GM23338 (cell line): Measurements from ENCODE around the gene ICA1L. TPM values are rescaled to one million over a fixed set of nuclear protein-coding genes. Genes with fewer than 3 reads are reported as not detected.

ENCODE experiments used
- ATAC-seq: fragments of 200-7000 bp; cut with Tn5 transposase; 3 replicates; pipeline ENCODE4 v1.9.1; 2020
- DNase-seq: peaks from one replicate; pipeline ENCODE4 v3.0.0-alpha.2; 2015; ENCODE audit warnings: low spot score
- H2AFZ ChIP-seq: fragments of 200-600 bp; sonication (generic); 2 replicates; pipeline ENCODE4 v1.8.0; 2016; ENCODE audit warnings: antibody characterized with exemption, mild to moderate bottlenecking, moderate library complexity
- H3F3A ChIP-seq: fragments of 200-600 bp; sonication (generic); replicated peaks from 2 replicates; pipeline ENCODE4 v1.8.0; 2017; ENCODE audit warnings: antibody characterized with exemption, mixed run types, low read depth
- H3K27ac ChIP-seq: fragments of 200-600 bp; sonication (generic); 2 replicates; pipeline ENCODE4 v1.6.1; 2016; ENCODE audit warnings: low read depth
- H3K27me3 ChIP-seq: fragments of 200-600 bp; sonication (generic); 2 replicates; pipeline ENCODE4 v1.8.0; 2016; ENCODE audit warnings: mild to moderate bottlenecking, mixed run types, moderate library complexity; ENCODE audit not compliant: insufficient read depth
- H3K36me3 ChIP-seq: fragments of 200-600 bp; sonication (generic); 2 replicates; pipeline ENCODE4 v1.8.0; 2016; ENCODE audit warnings: mild to moderate bottlenecking; ENCODE audit not compliant: insufficient read depth
- H3K4me1 ChIP-seq: fragments of 200-600 bp; sonication (generic); 2 replicates; pipeline ENCODE4 v1.8.0; 2016; ENCODE audit warnings: mild to moderate bottlenecking, moderate library complexity; ENCODE audit not compliant: insufficient read depth
- H3K4me2 ChIP-seq: fragments of 200-600 bp; sonication (generic); 2 replicates; pipeline ENCODE4 v1.7.1; 2017; ENCODE audit warnings: mixed run types
- H3K4me3 ChIP-seq: fragments of 200-600 bp; sonication (generic); 2 replicates; pipeline ENCODE4 v1.6.1; 2016; ENCODE audit warnings: mixed run types
- H3K79me2 ChIP-seq: fragments of 200-600 bp; sonication (generic); replicated peaks from 2 replicates; pipeline ENCODE4 v1.8.0; 2017; ENCODE audit warnings: mild to moderate bottlenecking; ENCODE audit not compliant: insufficient read depth
- H3K9me2 ChIP-seq: fragments of 200-600 bp; sonication (generic); 2 replicates; pipeline ENCODE4 v1.8.0; 2017; ENCODE audit not compliant: insufficient read depth
- H4K20me1 ChIP-seq: fragments of 200-600 bp; sonication (generic); replicated peaks from 2 replicates; pipeline ENCODE4 v1.8.0; 2017; ENCODE audit warnings: mild to moderate bottlenecking; ENCODE audit not compliant: insufficient read depth
- H3K27ac Mint-ChIP-seq: 2 replicates; pipeline ENCODE4 v1.8.0; 2020; ENCODE audit warnings: inconsistent platforms, mild to moderate bottlenecking, moderate library complexity, mixed read lengths
- H3K27me3 Mint-ChIP-seq: 3 replicates; pipeline ENCODE4 v1.8.0; 2022; ENCODE audit warnings: low read depth, mild to moderate bottlenecking, moderate library complexity, mixed read lengths, inconsistent platforms; ENCODE audit not compliant: insufficient read depth, poor library complexity
- H3K36me3 Mint-ChIP-seq: 3 replicates; pipeline ENCODE4 v1.8.0; 2021; ENCODE audit warnings: low read depth, mild to moderate bottlenecking, inconsistent platforms, moderate library complexity, mixed read lengths
- H3K4me1 Mint-ChIP-seq: 3 replicates; pipeline ENCODE4 v1.8.0; 2020; ENCODE audit warnings: mild to moderate bottlenecking, inconsistent platforms, mixed read lengths
- H3K4me3 Mint-ChIP-seq: 3 replicates; pipeline ENCODE4 v1.8.0; 2021; ENCODE audit warnings: moderate library complexity, mild to moderate bottlenecking, inconsistent platforms, mixed read lengths
- H3K9me3 Mint-ChIP-seq: 3 replicates; pipeline ENCODE4 v1.8.0; 2020; ENCODE audit warnings: moderate library complexity, mild to moderate bottlenecking, inconsistent platforms, mixed read lengths
- EZH2 ChIP-seq: fragments of 200-600 bp; sonication (generic); IDR thresholded peaks from one replicate; pipeline ENCODE4 v1.8.0; 2017; ENCODE audit warnings: antibody characterized with exemption, mild to moderate bottlenecking, low read depth; ENCODE audit not compliant: unreplicated experiment
- EZH2phosphoT487 ChIP-seq: fragments of 200-600 bp; sonication (generic); IDR thresholded peaks from one replicate; pipeline ENCODE4 v1.8.1; 2018; ENCODE audit warnings: antibody characterized with exemption; ENCODE audit not compliant: unreplicated experiment
- NANOG ChIP-seq: IDR thresholded peaks from 2 replicates; pipeline ENCODE4 v1.6.1; 2016; ENCODE audit warnings: antibody characterized with exemption, borderline replicate concordance
- STAT1 ChIP-seq: IDR thresholded peaks from one replicate; pipeline ENCODE4 v1.6.1; 2016; ENCODE audit warnings: antibody characterized with exemption; ENCODE audit not compliant: unreplicated experiment
- ZNF114 ChIP-seq: fragments of 250-450 bp; sonication (Bioruptor Pico); IDR thresholded peaks from 2 replicates; pipeline ENCODE4 v1.5.0; 2020; ENCODE audit warnings: mild to moderate bottlenecking, moderate library complexity
- ZNF331 ChIP-seq: fragments of 250-450 bp; sonication (Bioruptor Pico); IDR thresholded peaks from 2 replicates; pipeline ENCODE4 v1.5.0; 2020; ENCODE audit warnings: low read depth, mild to moderate bottlenecking, moderate library complexity
- polyA plus RNA-seq: library from polyadenylated mRNA; unstranded; fragments of >200 nt; fragmentation: Nextera tagmentation; extraction: Ambion mirVana; gene quantifications from 2 replicates; pipeline ENCODE4 v1.2.1, GENCODE V29; 2016
- total RNA-seq: library from RNA; depleted of rRNA; stranded (reverse); fragments of >200 nt; shearing (Covaris generic); gene quantifications from 2 replicates; pipeline ENCODE4 v1.2.3, GENCODE V29; 2014
- TF ChIP-seq, protein P1 (sequence below): IDR thresholded peaks from one replicate; pipeline ENCODE4 v1.6.1; 2018; ENCODE audit warnings: antibody characterized with exemption; ENCODE audit not compliant: unreplicated experiment
- TF ChIP-seq, protein P2 (sequence below): fragments of 250-450 bp; sonication (Bioruptor Pico); IDR thresholded peaks from 2 replicates; pipeline ENCODE4 v1.5.0; 2020; ENCODE audit warnings: mild to moderate bottlenecking, moderate library complexity
- TF ChIP-seq, protein P3 (sequence below), 2 experiments: fragments of 200-600 bp in 1 of 2; sonication (generic) in 1 of 2; conservative IDR thresholded peaks; 2 replicates each; pipeline versions ENCODE4 v1.5.1 to v1.6.1; 2016 to 2017; ENCODE audit warnings: antibody characterized with exemption in 2 of 2, low read depth in 2 of 2, mild to moderate bottlenecking in 2 of 2, moderate library complexity in 1 of 2

Gene ICA1L
- total and polyA plus RNA-seq, 2 experiments from 2014 or later: 1.6 to 7.2 TPM

DNA sequence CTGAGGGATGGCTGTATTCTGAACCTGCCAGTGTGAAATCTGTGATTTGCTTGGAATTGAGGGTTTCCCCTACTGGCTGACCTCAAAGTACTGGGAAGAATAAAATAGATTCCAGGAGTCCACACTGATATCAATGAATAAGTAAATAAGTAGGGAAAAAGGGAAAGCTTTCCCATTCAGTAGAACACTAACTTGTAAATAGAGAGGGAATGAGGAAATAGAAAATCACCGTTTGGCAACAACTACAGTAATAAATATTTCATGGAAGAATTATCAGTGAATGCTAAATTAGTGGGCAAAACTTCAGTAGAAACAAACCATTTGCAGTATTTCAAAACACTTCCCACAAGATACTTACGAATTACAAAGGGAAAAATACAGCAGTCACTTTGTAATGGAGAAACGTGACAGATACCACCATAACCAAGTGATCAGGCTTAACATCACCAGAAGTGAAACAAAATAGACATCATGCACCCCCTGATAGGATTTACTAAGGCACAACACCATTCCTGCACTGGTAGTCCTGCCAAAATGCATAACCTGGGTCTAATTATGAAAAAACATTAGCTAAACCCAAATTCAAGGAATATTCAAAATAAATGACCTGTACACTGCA lies 88.5 kb downstream of the ICA1L start:
- DNase-seq (no peak), ATAC-seq (no peak)
- no peaks in the 10 kb centered on the region for H3K9me2 ChIP-seq
- no peaks in the 10 kb centered on the region for H3K27me3 ChIP-seq
- H3K4me1 ChIP-seq: no peaks in the 10 kb centered on the region
- no peak overlapping the region for H3K27ac ChIP-seq
- Mint-ChIP-seq H3K4me1 (no peaks in the 10 kb centered on the region), H3K4me3 (no peak overlapping the region), H3K27me3 (no peaks in the 10 kb centered on the region), H3K36me3 (peaks cover 15% of the 10 kb centered on the region; the same call in 2 of the 3 replicates), H3K9me3 (no peaks in the 10 kb centered on the region), H3K27ac (no peak overlapping the region)
- H3K4me2 ChIP-seq: no peak overlapping the region
- H3K4me3 ChIP-seq: no peak overlapping the region
- no peaks in the 10 kb centered on the region for H3F3A ChIP-seq
- no peaks in the 10 kb centered on the region for H4K20me1 ChIP-seq
- no peaks in the 10 kb centered on the region for H3K79me2 ChIP-seq
- H3K36me3 ChIP-seq: peaks cover 4% of the 10 kb centered on the region; the same call in 1 of the 2 replicates
- no peak overlapping the region for H2AFZ ChIP-seq
- no peak for TF ChIP-seq NANOG
- no peak for TF ChIP-seq ZNF331 (CRISPR knock-in tag)
- TF ChIP-seq, protein P1, sequence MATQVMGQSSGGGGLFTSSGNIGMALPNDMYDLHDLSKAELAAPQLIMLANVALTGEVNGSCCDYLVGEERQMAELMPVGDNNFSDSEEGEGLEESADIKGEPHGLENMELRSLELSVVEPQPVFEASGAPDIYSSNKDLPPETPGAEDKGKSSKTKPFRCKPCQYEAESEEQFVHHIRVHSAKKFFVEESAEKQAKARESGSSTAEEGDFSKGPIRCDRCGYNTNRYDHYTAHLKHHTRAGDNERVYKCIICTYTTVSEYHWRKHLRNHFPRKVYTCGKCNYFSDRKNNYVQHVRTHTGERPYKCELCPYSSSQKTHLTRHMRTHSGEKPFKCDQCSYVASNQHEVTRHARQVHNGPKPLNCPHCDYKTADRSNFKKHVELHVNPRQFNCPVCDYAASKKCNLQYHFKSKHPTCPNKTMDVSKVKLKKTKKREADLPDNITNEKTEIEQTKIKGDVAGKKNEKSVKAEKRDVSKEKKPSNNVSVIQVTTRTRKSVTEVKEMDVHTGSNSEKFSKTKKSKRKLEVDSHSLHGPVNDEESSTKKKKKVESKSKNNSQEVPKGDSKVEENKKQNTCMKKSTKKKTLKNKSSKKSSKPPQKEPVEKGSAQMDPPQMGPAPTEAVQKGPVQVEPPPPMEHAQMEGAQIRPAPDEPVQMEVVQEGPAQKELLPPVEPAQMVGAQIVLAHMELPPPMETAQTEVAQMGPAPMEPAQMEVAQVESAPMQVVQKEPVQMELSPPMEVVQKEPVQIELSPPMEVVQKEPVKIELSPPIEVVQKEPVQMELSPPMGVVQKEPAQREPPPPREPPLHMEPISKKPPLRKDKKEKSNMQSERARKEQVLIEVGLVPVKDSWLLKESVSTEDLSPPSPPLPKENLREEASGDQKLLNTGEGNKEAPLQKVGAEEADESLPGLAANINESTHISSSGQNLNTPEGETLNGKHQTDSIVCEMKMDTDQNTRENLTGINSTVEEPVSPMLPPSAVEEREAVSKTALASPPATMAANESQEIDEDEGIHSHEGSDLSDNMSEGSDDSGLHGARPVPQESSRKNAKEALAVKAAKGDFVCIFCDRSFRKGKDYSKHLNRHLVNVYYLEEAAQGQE: no peak
- TF ChIP-seq EZH2phosphoT487: no peak
- no peak for TF ChIP-seq ZNF114 (CRISPR knock-in tag)
- TF ChIP-seq STAT1: no peak

DNA sequence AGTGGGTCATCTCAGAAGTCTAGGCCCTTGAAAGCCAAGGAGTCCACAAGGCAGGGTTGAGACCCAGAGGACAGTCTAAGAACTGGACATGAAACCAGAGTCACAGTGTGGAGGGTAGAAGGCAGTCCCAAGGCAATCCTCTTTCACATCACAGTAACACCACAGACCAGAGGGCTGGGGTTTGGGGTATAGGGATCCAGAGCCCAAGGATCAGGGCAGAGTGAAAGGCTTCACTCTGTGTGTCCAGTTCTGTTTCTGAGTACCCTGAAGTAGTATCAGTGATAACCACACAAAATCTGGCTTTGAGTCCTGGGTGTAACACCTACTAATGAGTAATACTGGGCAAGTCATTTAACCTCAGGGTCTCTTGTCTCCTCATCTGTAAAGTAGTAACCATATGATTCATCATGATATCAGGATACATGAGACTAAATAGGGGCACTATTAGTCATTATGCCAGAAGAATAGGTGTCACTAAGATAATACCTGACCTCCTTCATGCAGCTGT lies 91.0 kb downstream of the ICA1L start:
- Histone ChIP-seq H3K4me3 (no peak overlapping the region), H3K79me2 (no peaks in the 10 kb centered on the region), H4K20me1 (no peaks in the 10 kb centered on the region), H3K27me3 (no peaks in the 10 kb centered on the region), H3K36me3 (no peaks in the 10 kb centered on the region), H3K4me2 (no peak overlapping the region), H3K9me2 (no peaks in the 10 kb centered on the region), H3K4me1 (no peaks in the 10 kb centered on the region), H3K27ac (no peak overlapping the region), H2AFZ (no peak overlapping the region), H3F3A (no peaks in the 10 kb centered on the region)
- Mint-ChIP-seq H3K4me3 (no peak overlapping the region), H3K9me3 (no peaks in the 10 kb centered on the region), H3K27ac (0 out of 2 replicates have a peak overlapping the region, but pooled peaks have one; percentile 19), H3K4me1 (no peaks in the 10 kb centered on the region), H3K27me3 (no peaks in the 10 kb centered on the region), H3K36me3 (peaks cover 15% of the 10 kb centered on the region; the same call in 2 of the 3 replicates)
- no peak for ATAC-seq
- no peak for DNase-seq
- TF ChIP-seq, protein P2, sequence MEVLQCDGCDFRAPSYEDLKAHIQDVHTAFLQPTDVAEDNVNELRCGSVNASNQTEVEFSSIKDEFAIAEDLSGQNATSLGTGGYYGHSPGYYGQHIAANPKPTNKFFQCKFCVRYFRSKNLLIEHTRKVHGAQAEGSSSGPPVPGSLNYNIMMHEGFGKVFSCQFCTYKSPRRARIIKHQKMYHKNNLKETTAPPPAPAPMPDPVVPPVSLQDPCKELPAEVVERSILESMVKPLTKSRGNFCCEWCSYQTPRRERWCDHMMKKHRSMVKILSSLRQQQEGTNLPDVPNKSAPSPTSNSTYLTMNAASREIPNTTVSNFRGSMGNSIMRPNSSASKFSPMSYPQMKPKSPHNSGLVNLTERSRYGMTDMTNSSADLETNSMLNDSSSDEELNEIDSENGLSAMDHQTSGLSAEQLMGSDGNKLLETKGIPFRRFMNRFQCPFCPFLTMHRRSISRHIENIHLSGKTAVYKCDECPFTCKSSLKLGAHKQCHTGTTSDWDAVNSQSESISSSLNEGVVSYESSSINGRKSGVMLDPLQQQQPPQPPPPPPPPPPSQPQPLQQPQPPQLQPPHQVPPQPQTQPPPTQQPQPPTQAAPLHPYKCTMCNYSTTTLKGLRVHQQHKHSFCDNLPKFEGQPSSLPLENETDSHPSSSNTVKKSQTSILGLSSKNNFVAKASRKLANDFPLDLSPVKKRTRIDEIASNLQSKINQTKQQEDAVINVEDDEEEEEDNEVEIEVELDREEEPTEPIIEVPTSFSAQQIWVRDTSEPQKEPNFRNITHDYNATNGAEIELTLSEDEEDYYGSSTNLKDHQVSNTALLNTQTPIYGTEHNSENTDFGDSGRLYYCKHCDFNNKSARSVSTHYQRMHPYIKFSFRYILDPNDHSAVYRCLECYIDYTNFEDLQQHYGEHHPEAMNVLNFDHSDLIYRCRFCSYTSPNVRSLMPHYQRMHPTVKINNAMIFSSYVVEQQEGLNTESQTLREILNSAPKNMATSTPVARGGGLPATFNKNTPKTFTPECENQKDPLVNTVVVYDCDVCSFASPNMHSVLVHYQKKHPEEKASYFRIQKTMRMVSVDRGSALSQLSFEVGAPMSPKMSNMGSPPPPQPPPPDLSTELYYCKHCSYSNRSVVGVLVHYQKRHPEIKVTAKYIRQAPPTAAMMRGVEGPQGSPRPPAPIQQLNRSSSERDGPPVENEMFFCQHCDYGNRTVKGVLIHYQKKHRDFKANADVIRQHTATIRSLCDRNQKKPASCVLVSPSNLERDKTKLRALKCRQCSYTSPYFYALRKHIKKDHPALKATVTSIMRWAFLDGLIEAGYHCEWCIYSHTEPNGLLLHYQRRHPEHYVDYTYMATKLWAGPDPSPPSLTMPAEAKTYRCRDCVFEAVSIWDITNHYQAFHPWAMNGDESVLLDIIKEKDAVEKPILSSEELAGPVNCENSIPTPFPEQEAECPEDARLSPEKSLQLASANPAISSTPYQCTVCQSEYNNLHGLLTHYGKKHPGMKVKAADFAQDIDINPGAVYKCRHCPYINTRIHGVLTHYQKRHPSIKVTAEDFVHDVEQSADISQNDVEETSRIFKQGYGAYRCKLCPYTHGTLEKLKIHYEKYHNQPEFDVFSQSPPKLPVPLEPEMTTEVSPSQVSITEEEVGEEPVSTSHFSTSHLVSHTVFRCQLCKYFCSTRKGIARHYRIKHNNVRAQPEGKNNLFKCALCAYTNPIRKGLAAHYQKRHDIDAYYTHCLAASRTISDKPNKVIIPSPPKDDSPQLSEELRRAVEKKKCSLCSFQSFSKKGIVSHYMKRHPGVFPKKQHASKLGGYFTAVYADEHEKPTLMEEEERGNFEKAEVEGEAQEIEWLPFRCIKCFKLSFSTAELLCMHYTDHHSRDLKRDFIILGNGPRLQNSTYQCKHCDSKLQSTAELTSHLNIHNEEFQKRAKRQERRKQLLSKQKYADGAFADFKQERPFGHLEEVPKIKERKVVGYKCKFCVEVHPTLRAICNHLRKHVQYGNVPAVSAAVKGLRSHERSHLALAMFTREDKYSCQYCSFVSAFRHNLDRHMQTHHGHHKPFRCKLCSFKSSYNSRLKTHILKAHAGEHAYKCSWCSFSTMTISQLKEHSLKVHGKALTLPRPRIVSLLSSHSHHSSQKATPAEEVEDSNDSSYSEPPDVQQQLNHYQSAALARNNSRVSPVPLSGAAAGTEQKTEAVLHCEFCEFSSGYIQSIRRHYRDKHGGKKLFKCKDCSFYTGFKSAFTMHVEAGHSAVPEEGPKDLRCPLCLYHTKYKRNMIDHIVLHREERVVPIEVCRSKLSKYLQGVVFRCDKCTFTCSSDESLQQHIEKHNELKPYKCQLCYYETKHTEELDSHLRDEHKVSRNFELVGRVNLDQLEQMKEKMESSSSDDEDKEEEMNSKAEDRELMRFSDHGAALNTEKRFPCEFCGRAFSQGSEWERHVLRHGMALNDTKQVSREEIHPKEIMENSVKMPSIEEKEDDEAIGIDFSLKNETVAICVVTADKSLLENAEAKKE (CRISPR knock-in tag): no peak
- TF ChIP-seq, protein P3, sequence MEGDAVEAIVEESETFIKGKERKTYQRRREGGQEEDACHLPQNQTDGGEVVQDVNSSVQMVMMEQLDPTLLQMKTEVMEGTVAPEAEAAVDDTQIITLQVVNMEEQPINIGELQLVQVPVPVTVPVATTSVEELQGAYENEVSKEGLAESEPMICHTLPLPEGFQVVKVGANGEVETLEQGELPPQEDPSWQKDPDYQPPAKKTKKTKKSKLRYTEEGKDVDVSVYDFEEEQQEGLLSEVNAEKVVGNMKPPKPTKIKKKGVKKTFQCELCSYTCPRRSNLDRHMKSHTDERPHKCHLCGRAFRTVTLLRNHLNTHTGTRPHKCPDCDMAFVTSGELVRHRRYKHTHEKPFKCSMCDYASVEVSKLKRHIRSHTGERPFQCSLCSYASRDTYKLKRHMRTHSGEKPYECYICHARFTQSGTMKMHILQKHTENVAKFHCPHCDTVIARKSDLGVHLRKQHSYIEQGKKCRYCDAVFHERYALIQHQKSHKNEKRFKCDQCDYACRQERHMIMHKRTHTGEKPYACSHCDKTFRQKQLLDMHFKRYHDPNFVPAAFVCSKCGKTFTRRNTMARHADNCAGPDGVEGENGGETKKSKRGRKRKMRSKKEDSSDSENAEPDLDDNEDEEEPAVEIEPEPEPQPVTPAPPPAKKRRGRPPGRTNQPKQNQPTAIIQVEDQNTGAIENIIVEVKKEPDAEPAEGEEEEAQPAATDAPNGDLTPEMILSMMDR (conservative IDR thresholded peaks at IDR 0.05; ENCODE audit: low read depth in 2 of 2): no peak
- TF ChIP-seq EZH2: no peak
